Trophoblast cell (in vitro differentiated cells and primary cell): Measurements from ENCODE around the gene MYBPH.

Experiments
- DNase-seq, 2 donors: peaks; one replicate each; pipeline ENCODE4 v3.0.0-alpha.2; 2016
- H2AFZ ChIP-seq: 2 replicates; pipeline ENCODE4 v1.6.1; 2013; ENCODE audit warnings: low read length, moderate library complexity, mild to moderate bottlenecking; ENCODE audit not compliant: insufficient read depth, poor library complexity
- H2AK5ac ChIP-seq: 2 replicates; pipeline ENCODE4 v1.6.1; 2013; ENCODE audit warnings: mild to moderate bottlenecking, low read length
- H2BK120ac ChIP-seq: 2 replicates; pipeline ENCODE4 v1.6.1; 2013; ENCODE audit warnings: low read length, mild to moderate bottlenecking, moderate library complexity; ENCODE audit not compliant: insufficient read depth, poor library complexity
- H2BK12ac ChIP-seq: 2 replicates; pipeline ENCODE4 v1.6.1; 2013; ENCODE audit warnings: mild to moderate bottlenecking, low read length, moderate library complexity
- H2BK5ac ChIP-seq: 2 replicates; pipeline ENCODE4 v1.6.1; 2013; ENCODE audit warnings: low read length, low read depth, moderate library complexity, mild to moderate bottlenecking; ENCODE audit not compliant: poor library complexity
- H3K14ac ChIP-seq: 2 replicates; pipeline ENCODE4 v1.6.1; 2013; ENCODE audit warnings: mild to moderate bottlenecking, low read length
- H3K18ac ChIP-seq: 2 replicates; pipeline ENCODE4 v1.6.1; 2013; ENCODE audit warnings: mild to moderate bottlenecking, low read length
- H3K23ac ChIP-seq: 2 replicates; pipeline ENCODE4 v1.6.1; 2013; ENCODE audit warnings: low read length
- H3K27ac ChIP-seq: 2 replicates; pipeline ENCODE4 v1.5.1; 2013; ENCODE audit warnings: low read depth, mild to moderate bottlenecking, inconsistent platforms, low read length, moderate library complexity
- H3K27me3 ChIP-seq: 2 replicates; pipeline ENCODE4 v1.6.1; 2013; ENCODE audit warnings: inconsistent platforms, mild to moderate bottlenecking, low read length, moderate library complexity; ENCODE audit not compliant: insufficient read depth
- H3K36me3 ChIP-seq, 2 experiments: 1 replicate in 1 of 2; 2 replicates in 1 of 2; pipeline ENCODE4 v1.6.1; 2013; ENCODE audit warnings: low read length in 2 of 2, mild to moderate bottlenecking in 2 of 2, moderate library complexity in 1 of 2; ENCODE audit not compliant: insufficient read depth in 2 of 2, control insufficient read depth in 1 of 2
- H3K4ac ChIP-seq: 2 replicates; pipeline ENCODE4 v1.6.1; 2013; ENCODE audit warnings: low read depth, mild to moderate bottlenecking, low read length, moderate library complexity
- H3K4me1 ChIP-seq, 2 experiments: 1 replicate in 1 of 2; 2 replicates in 1 of 2; pipeline ENCODE4 v1.6.1; 2013; ENCODE audit warnings: low read length in 2 of 2, mild to moderate bottlenecking in 2 of 2, moderate library complexity in 1 of 2; ENCODE audit not compliant: insufficient read depth in 2 of 2, control insufficient read depth in 1 of 2
- H3K4me2 ChIP-seq: 2 replicates; pipeline ENCODE4 v1.6.1; 2013; ENCODE audit warnings: inconsistent platforms, mild to moderate bottlenecking, low read length, moderate library complexity
- H3K4me3 ChIP-seq: 2 replicates; pipeline ENCODE4 v1.5.1; 2013; ENCODE audit warnings: mild to moderate bottlenecking, low read depth, low read length, inconsistent platforms
- H3K79me1 ChIP-seq: one replicate; pipeline ENCODE4 v1.6.1; 2013; ENCODE audit warnings: low read length
- H3K79me2 ChIP-seq: 2 replicates; pipeline ENCODE4 v1.6.1; 2013; ENCODE audit warnings: low read length, mild to moderate bottlenecking; ENCODE audit not compliant: control insufficient read depth, insufficient read depth, poor library complexity
- H3K9ac ChIP-seq: 2 replicates; pipeline ENCODE4 v1.6.1; 2013; ENCODE audit warnings: mild to moderate bottlenecking, low read length
- H3K9me3 ChIP-seq: 2 replicates; pipeline ENCODE4 v1.6.1; 2013; ENCODE audit warnings: low read depth, mild to moderate bottlenecking, control low read depth, inconsistent platforms, low read length; ENCODE audit not compliant: insufficient read depth
- H4K12ac ChIP-seq: 2 replicates; pipeline ENCODE4 v1.6.1; 2013; ENCODE audit warnings: low read depth, mild to moderate bottlenecking, low read length, moderate library complexity
- H4K8ac ChIP-seq: 2 replicates; pipeline ENCODE4 v1.6.1; 2013; ENCODE audit warnings: low read depth, mild to moderate bottlenecking, low read length, moderate library complexity
- H4K91ac ChIP-seq: one replicate; pipeline ENCODE4 v1.6.1; 2013; ENCODE audit warnings: low read depth, mild to moderate bottlenecking, low read length, moderate library complexity
- WGBS: extraction: QIAGEN DNeasy Blood & Tissue Kit; methylation state at CpG from one replicate; pipeline ENCODE4 v1.1.7; 2013; ENCODE audit warnings: missing lambda C conversion rate; ENCODE audit not compliant: insufficient read length, insufficient coverage; ENCODE audit errors: extremely low coverage; 5-methylcytosine and 5-hydroxymethylcytosine counted together

Gene MYBPH

GRCh38 chr1:203182387-203182953 is 6.8 kb upstream of the MYBPH start:
- Histone ChIP-seq H3K23ac (no peak overlapping the region), H3K18ac (no peak overlapping the region), H3K14ac (no peak overlapping the region), H3K4ac (no peak overlapping the region), H2AFZ (no peak overlapping the region), H3K4me1 (no peaks in the 10 kb centered on the region), H2BK5ac (no peak overlapping the region), H3K4me3 (no peak overlapping the region), H3K27ac (no peak overlapping the region), H4K91ac (no peak overlapping the region), H3K79me2 (no peaks in the 10 kb centered on the region), H2AK5ac (no peak overlapping the region), H4K12ac (no peak overlapping the region), H3K9me3 (no peaks in the 10 kb centered on the region), H3K9ac (no peak overlapping the region), H3K79me1 (no peaks in the 10 kb centered on the region), H2BK120ac (no peak overlapping the region), H4K8ac (no peak overlapping the region), H3K27me3 (no peaks in the 10 kb centered on the region), H2BK12ac (no peak overlapping the region), H3K36me3 (no peaks in the 10 kb centered on the region), H3K4me2 (no peak overlapping the region)
- no peak for DNase-seq
- no CpG with 5 or more reads among the region's 7 CpGs for WGBS

GRCh38 chr1:203181586-203182386 is 6.2 kb upstream of the MYBPH start:
- Histone ChIP-seq H3K27me3 (no peaks in the 10 kb centered on the region), H3K14ac (no peak overlapping the region), H4K8ac (no peak overlapping the region), H4K12ac (no peak overlapping the region), H4K91ac (no peak overlapping the region), H2BK5ac (no peak overlapping the region), H3K9ac (no peak overlapping the region), H3K4ac (no peak overlapping the region), H3K18ac (no peak overlapping the region), H3K4me1 (no peaks in the 10 kb centered on the region), H3K36me3 (no peaks in the 10 kb centered on the region), H3K79me2 (no peaks in the 10 kb centered on the region), H2BK120ac (no peak overlapping the region), H3K9me3 (no peaks in the 10 kb centered on the region), H3K4me2 (no peak overlapping the region), H3K4me3 (no peak overlapping the region), H3K27ac (no peak overlapping the region), H2AFZ (no peak overlapping the region), H2BK12ac (no peak overlapping the region), H3K79me1 (no peaks in the 10 kb centered on the region), H2AK5ac (no peak overlapping the region), H3K23ac (no peak overlapping the region)
- WGBS = no CpG with 5 or more reads among the region's 10 CpGs
- no peak for DNase-seq

- Histone ChIP-seq H3K4me1 (no peaks in the 10 kb centered on the region), H4K8ac (no peak overlapping the region), H3K79me2 (no peaks in the 10 kb centered on the region), H3K79me1 (no peaks in the 10 kb centered on the region), H3K4me2 (no peak overlapping the region), H3K9ac (no peak overlapping the region), H3K4ac (no peak overlapping the region), H3K18ac (no peak overlapping the region), H3K4me3 (no peak overlapping the region), H2BK120ac (no peak overlapping the region), H2BK12ac (no peak overlapping the region), H2AK5ac (no peak overlapping the region), H3K27me3 (no peaks in the 10 kb centered on the region), H3K14ac (no peak overlapping the region), H3K27ac (no peak overlapping the region), H3K23ac (no peak overlapping the region), H3K36me3 (no peaks in the 10 kb centered on the region), H4K91ac (no peak overlapping the region), H2BK5ac (no peak overlapping the region), H4K12ac (no peak overlapping the region), H2AFZ (no peak overlapping the region), H3K9me3 (no peaks in the 10 kb centered on the region)
- DNase-seq = no peak
- no CpG with 5 or more reads among the region's 11 CpGs for WGBS
These were observed 5.1 kb upstream of the MYBPH start for GRCh38 chr1:203180611-203181330.

GRCh38 chr1:203179667-203180005 is 4.0 kb upstream of the MYBPH start:
- Histone ChIP-seq H3K4me1 (no peaks in the 10 kb centered on the region), H4K12ac (no peak overlapping the region), H2BK12ac (no peak overlapping the region), H3K27me3 (no peaks in the 10 kb centered on the region), H2AK5ac (no peak overlapping the region), H3K27ac (no peak overlapping the region), H2AFZ (no peak overlapping the region), H3K79me1 (no peaks in the 10 kb centered on the region), H2BK120ac (no peak overlapping the region), H3K79me2 (no peaks in the 10 kb centered on the region), H3K36me3 (no peaks in the 10 kb centered on the region), H3K4me2 (no peak overlapping the region), H3K23ac (no peak overlapping the region), H3K14ac (no peak overlapping the region), H3K4me3 (no peak overlapping the region), H4K8ac (no peak overlapping the region), H3K18ac (no peak overlapping the region), H3K9ac (no peak overlapping the region), H3K9me3 (no peaks in the 10 kb centered on the region), H2BK5ac (no peak overlapping the region), H3K4ac (no peak overlapping the region), H4K91ac (no peak overlapping the region)
- no peak for DNase-seq
- WGBS = no CpG with 5 or more reads among the region's 10 CpGs
